ENCODE measurements around the gene PRKAR1B.

The PRKAR1B gene

GRCh38 chr7:713488-714230 is 13.4 kb downstream of the PRKAR1B start:
- no peaks in the 10 kb centered on the region for H3K27me3 ChIP-seq (ENCODE audit: control insufficient read depth, insufficient read depth, low read length)
- H3K4me2 ChIP-seq (ENCODE audit: low read length): no peak overlapping the region
- peaks cover 3% of the 10 kb centered on the region for H3K36me3 ChIP-seq (ENCODE audit: insufficient read depth, low read length)
- H3K9me3 ChIP-seq (replicated peaks; ENCODE audit: low read length): no peaks in the 10 kb centered on the region
- no peak overlapping the region for H3K9ac ChIP-seq (ENCODE audit: low read depth, low read length)
- H3K4me1 ChIP-seq (ENCODE audit: control insufficient read depth, insufficient read depth, low read length): no peaks in the 10 kb centered on the region
- no peak overlapping the region for H3K4me3 ChIP-seq (ENCODE audit: low read length)

- Histone ChIP-seq H3K4me2 (ENCODE audit: low read length) (peak overlapping the region; percentile 41), H3K27me3 (ENCODE audit: control insufficient read depth, insufficient read depth, low read length) (no peaks in the 10 kb centered on the region), H3K4me1 (ENCODE audit: control insufficient read depth, insufficient read depth, low read length) (no peaks in the 10 kb centered on the region), H3K36me3 (ENCODE audit: insufficient read depth, low read length) (peaks cover 3% of the 10 kb centered on the region), H3K9me3 (replicated peaks; ENCODE audit: low read length) (no peaks in the 10 kb centered on the region), H3K9ac (ENCODE audit: low read depth, low read length) (no peak overlapping the region), H3K4me3 (ENCODE audit: low read length) (no peak overlapping the region)
Measured at GRCh38 chr7:713139-713457, 14.0 kb downstream of the PRKAR1B start.

GRCh38 chr7:712381-713138 is 14.5 kb downstream of the PRKAR1B start:
- Histone ChIP-seq H3K4me3 (ENCODE audit: low read length) (peak overlapping the region; percentile 67), H3K4me2 (ENCODE audit: low read length) (peak overlapping the region; percentile 74), H3K4me1 (ENCODE audit: control insufficient read depth, insufficient read depth, low read length) (no peaks in the 10 kb centered on the region), H3K36me3 (ENCODE audit: insufficient read depth, low read length) (peaks cover 3% of the 10 kb centered on the region), H3K9ac (ENCODE audit: low read depth, low read length) (peak overlapping the region; percentile 50), H3K9me3 (replicated peaks; ENCODE audit: low read length) (no peaks in the 10 kb centered on the region), H3K27me3 (ENCODE audit: control insufficient read depth, insufficient read depth, low read length) (no peaks in the 10 kb centered on the region)

- Histone ChIP-seq H3K9ac (ENCODE audit: low read depth, low read length) (peak overlapping the region; percentile 50), H3K27me3 (ENCODE audit: control insufficient read depth, insufficient read depth, low read length) (no peaks in the 10 kb centered on the region), H3K4me2 (ENCODE audit: low read length) (peak overlapping the region; percentile 74), H3K36me3 (ENCODE audit: insufficient read depth, low read length) (peaks cover 3% of the 10 kb centered on the region), H3K4me1 (ENCODE audit: control insufficient read depth, insufficient read depth, low read length) (no peaks in the 10 kb centered on the region), H3K4me3 (ENCODE audit: low read length) (peak overlapping the region; percentile 67), H3K9me3 (replicated peaks; ENCODE audit: low read length) (no peaks in the 10 kb centered on the region)
Measured at GRCh38 chr7:711922-712380, 15.1 kb downstream of the PRKAR1B start.

- no peak overlapping the region for H3K4me3 ChIP-seq (ENCODE audit: low read length)
- no peaks in the 10 kb centered on the region for H3K27me3 ChIP-seq (ENCODE audit: control insufficient read depth, insufficient read depth, low read length)
- H3K9me3 ChIP-seq (replicated peaks; ENCODE audit: low read length): no peaks in the 10 kb centered on the region
- H3K4me1 ChIP-seq (ENCODE audit: control insufficient read depth, insufficient read depth, low read length): no peaks in the 10 kb centered on the region
- H3K36me3 ChIP-seq (ENCODE audit: insufficient read depth, low read length): peaks cover 3% of the 10 kb centered on the region
- H3K9ac ChIP-seq (ENCODE audit: low read depth, low read length): no peak overlapping the region
- H3K4me2 ChIP-seq (ENCODE audit: low read length): peak overlapping the region; percentile 74
Measured at GRCh38 chr7:711093-711921, 15.8 kb downstream of the PRKAR1B start.

GRCh38 chr7:710161-710560 is 16.9 kb downstream of the PRKAR1B start:
- Histone ChIP-seq H3K4me3 (ENCODE audit: low read length) (no peak overlapping the region), H3K27me3 (ENCODE audit: control insufficient read depth, insufficient read depth, low read length) (no peaks in the 10 kb centered on the region), H3K9ac (ENCODE audit: low read depth, low read length) (no peak overlapping the region), H3K4me2 (ENCODE audit: low read length) (no peak overlapping the region), H3K9me3 (replicated peaks; ENCODE audit: low read length) (no peaks in the 10 kb centered on the region), H3K36me3 (ENCODE audit: insufficient read depth, low read length) (peaks cover 3% of the 10 kb centered on the region), H3K4me1 (ENCODE audit: control insufficient read depth, insufficient read depth, low read length) (no peaks in the 10 kb centered on the region)

- Histone ChIP-seq H3K4me3 (ENCODE audit: low read length) (no peak overlapping the region), H3K9ac (ENCODE audit: low read depth, low read length) (no peak overlapping the region), H3K27me3 (ENCODE audit: control insufficient read depth, insufficient read depth, low read length) (no peaks in the 10 kb centered on the region), H3K36me3 (ENCODE audit: insufficient read depth, low read length) (peaks cover 3% of the 10 kb centered on the region), H3K4me1 (ENCODE audit: control insufficient read depth, insufficient read depth, low read length) (no peaks in the 10 kb centered on the region), H3K9me3 (replicated peaks; ENCODE audit: low read length) (no peaks in the 10 kb centered on the region), H3K4me2 (ENCODE audit: low read length) (no peak overlapping the region)
Measured at GRCh38 chr7:707296-708000, 19.6 kb downstream of the PRKAR1B start.

GRCh38 chr7:706721-707120 is 20.4 kb downstream of the PRKAR1B start:
- H3K4me1 ChIP-seq (ENCODE audit: control insufficient read depth, insufficient read depth, low read length): no peaks in the 10 kb centered on the region
- H3K4me2 ChIP-seq (ENCODE audit: low read length): no peak overlapping the region
- H3K9me3 ChIP-seq (replicated peaks; ENCODE audit: low read length): no peaks in the 10 kb centered on the region
- H3K27me3 ChIP-seq (ENCODE audit: control insufficient read depth, insufficient read depth, low read length): no peaks in the 10 kb centered on the region
- peaks cover 3% of the 10 kb centered on the region for H3K36me3 ChIP-seq (ENCODE audit: insufficient read depth, low read length)
- no peak overlapping the region for H3K9ac ChIP-seq (ENCODE audit: low read depth, low read length)
- no peak overlapping the region for H3K4me3 ChIP-seq (ENCODE audit: low read length)

GRCh38 chr7:703049-703448 is 24.0 kb downstream of the PRKAR1B start:
- no peak overlapping the region for H3K4me2 ChIP-seq (ENCODE audit: low read length)
- no peaks in the 10 kb centered on the region for H3K9me3 ChIP-seq (replicated peaks; ENCODE audit: low read length)
- no peak overlapping the region for H3K4me3 ChIP-seq (ENCODE audit: low read length)
- no peak overlapping the region for H3K9ac ChIP-seq (ENCODE audit: low read depth, low read length)
- no peaks in the 10 kb centered on the region for H3K36me3 ChIP-seq (ENCODE audit: insufficient read depth, low read length)
- no peaks in the 10 kb centered on the region for H3K27me3 ChIP-seq (ENCODE audit: control insufficient read depth, insufficient read depth, low read length)
- no peaks in the 10 kb centered on the region for H3K4me1 ChIP-seq (ENCODE audit: control insufficient read depth, insufficient read depth, low read length)

GRCh38 chr7:701086-701671 is 25.9 kb downstream of the PRKAR1B start:
- no peaks in the 10 kb centered on the region for H3K4me1 ChIP-seq (ENCODE audit: control insufficient read depth, insufficient read depth, low read length)
- H3K27me3 ChIP-seq (ENCODE audit: control insufficient read depth, insufficient read depth, low read length): no peaks in the 10 kb centered on the region
- no peak overlapping the region for H3K4me3 ChIP-seq (ENCODE audit: low read length)
- no peak overlapping the region for H3K9ac ChIP-seq (ENCODE audit: low read depth, low read length)
- no peaks in the 10 kb centered on the region for H3K9me3 ChIP-seq (replicated peaks; ENCODE audit: low read length)
- H3K36me3 ChIP-seq (ENCODE audit: insufficient read depth, low read length): no peaks in the 10 kb centered on the region
- H3K4me2 ChIP-seq (ENCODE audit: low read length): no peak overlapping the region
